GM18502 (cell line): ENCODE data around the gene TRAF1.

Experiments used
- ATAC-seq: cut with Tn5 transposase; IDR thresholded peaks from one replicate; pipeline ENCODE4 v1.9.1; 2021; ENCODE audit warnings: mild to moderate bottlenecking; ENCODE audit not compliant: unreplicated experiment, poor library complexity

The TRAF1 gene

DNA sequence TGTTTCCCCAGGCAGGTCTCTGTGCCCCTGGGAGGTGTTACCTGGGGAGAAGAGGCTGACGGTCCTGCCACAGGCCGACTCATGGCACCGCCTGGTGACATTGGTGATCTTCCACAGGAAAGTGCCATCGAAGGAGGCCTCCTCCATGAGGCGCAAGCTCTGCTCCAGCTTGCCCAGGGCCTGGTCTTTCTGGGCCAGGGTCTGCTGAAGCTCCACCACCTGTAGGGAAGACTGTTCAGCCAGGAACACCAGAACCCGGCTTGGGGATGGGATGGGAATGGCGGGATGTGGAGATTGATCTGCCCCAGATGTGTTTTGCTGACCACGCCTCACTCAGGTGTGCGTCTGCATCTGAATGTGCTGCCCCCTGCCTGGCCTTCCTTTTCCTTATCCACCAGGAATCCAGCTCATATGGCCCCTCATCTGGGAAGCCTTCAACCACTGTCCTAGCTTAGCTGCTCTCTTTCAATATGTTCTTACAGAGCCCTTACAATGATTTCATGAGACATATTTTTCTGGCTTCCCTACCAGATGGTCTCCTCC lies 15.2 kb downstream of the TRAF1 start:
- ATAC-seq, result no peak

DNA sequence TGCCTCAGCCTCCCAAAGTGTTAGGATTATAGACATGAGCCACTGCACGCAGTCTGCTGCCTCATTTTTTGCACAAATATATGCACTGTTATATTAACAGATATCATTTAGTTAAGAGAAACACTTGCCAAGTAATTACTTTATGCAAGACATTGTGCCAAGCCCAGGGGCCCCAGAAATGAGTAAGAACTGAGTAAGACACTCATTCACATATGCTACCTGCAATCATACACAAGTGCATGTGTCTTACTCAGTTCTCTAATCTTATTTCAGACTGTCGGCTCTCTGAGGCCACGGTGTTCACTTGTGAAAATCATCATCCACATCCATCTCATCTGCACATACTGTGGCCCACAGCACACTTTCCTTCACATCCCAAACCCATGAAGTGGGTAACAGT lies 16.0 kb downstream of the TRAF1 start:
- ATAC-seq, result no peak

DNA sequence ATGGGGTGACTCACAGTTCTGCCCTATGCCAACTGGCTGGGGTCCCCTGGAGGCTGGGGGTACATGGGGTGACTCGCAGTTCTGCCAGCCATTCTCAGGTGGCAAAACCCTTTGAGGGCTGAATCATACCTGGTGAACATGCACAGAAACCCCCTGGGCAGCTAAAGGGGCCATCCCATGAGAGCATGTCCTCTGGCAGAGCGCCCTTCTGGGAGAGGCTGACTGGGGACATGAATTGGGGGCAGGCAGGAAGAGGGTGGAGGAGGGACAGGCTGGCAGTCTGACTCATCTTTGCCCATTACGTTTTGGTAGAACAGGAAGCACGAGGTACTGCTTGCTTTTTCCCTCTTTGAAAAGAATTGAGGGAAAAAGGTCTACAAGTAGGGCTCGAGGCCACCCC lies 16.7 kb downstream of the TRAF1 start:
- no peak for ATAC-seq

DNA sequence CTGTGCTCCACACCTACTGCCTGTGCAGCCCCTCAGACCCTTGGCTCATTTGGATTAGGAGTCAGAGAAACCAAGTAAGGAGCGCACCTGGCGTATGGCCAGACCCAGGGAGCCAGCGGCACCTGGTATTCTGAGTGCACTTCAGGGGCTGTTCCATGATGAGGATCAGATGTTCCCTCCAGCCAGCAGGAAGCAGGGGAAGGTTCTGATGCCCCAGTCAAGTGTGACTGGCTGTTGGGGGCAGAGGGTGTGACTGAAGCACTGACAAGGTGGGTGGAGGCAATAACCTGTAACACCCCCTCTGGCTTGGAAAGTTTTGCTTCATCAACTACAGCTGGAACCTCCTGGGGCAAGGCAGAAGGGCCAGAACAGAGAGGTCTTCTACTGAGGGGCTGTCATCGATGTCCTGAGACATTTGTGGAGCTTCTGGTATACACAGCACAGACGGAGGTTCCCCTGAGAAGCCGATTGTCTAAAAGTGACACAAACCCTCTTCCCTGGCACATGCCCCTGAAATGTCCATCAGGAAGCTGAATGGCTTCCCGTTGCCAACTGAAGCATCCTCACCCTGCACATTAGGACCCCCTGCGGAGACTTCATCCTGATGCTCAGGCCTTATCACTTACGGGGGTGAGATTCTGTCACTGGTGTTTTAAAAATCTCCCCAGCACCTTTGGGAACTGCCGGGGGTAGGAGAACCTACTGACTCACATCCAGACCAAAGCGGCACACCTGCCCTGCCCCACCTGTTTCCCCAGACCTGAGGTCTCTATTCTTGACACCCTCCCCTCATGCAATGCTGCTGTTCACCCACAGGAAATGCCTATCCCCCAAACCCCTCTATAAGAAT lies 21.1 kb downstream of the TRAF1 start:
- ATAC-seq, result no peak

DNA sequence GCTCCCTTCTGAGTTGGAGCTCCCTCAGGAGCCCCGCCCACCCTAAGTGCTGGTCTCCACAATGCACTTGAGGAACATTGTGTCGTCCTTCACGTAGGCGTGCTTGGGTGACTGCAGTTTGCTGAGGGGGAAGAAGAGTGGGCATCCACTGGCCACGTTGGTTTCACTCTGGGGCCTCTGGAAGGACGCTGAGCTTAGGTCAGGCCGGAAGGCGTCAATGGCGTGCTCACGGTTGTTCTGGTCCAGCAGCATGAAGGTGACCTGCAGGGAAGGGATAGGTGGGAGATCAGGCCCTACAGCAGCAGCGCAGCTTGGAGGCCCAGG lies 21.7 kb downstream of the TRAF1 start:
- no peak for ATAC-seq

DNA sequence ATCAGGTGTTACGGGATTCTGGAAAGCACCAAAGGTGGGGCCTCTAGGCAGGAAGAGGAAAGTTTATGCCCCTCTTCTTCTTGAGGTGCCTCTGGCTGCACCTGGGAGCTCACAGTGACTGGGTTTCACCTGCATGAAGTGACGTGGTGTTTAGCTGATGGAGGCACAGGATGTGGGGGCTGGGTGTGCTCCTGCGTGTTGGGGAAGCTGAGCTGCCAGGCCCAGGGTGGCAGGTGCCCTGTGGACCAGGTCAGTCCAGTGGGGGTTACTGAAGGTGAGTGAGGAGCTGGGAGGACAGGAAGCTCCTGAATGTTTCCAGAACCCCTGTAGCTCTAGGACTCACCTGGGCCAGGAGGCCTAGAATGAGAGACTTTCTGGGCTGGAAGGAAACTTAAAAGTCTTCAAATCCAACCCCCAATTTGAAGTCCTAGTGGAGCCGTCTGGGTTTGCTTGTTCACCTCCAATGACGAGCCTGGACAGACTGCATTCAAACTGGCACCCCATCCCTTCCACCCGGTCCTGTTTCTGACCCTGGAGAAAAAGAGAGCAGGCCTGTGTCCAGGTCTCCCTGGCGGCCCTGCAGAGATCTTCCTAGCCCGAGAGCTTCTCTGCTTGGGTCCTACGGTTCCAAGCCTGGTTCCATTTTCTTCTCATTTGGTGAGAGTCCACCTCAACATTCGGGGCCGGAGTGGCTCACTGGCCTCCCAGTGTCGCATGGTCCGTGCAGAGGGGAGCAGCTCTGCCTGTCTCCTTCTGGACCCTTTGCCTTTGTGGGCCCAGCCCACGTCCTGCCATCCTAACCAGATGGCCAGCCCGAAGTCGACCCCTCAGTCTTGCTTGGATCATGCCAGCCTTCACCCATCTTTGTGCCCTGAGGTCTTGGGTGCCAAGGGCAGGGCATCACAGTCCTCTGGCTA lies 22.3 kb downstream of the TRAF1 start:
- ATAC-seq, result no peak

DNA sequence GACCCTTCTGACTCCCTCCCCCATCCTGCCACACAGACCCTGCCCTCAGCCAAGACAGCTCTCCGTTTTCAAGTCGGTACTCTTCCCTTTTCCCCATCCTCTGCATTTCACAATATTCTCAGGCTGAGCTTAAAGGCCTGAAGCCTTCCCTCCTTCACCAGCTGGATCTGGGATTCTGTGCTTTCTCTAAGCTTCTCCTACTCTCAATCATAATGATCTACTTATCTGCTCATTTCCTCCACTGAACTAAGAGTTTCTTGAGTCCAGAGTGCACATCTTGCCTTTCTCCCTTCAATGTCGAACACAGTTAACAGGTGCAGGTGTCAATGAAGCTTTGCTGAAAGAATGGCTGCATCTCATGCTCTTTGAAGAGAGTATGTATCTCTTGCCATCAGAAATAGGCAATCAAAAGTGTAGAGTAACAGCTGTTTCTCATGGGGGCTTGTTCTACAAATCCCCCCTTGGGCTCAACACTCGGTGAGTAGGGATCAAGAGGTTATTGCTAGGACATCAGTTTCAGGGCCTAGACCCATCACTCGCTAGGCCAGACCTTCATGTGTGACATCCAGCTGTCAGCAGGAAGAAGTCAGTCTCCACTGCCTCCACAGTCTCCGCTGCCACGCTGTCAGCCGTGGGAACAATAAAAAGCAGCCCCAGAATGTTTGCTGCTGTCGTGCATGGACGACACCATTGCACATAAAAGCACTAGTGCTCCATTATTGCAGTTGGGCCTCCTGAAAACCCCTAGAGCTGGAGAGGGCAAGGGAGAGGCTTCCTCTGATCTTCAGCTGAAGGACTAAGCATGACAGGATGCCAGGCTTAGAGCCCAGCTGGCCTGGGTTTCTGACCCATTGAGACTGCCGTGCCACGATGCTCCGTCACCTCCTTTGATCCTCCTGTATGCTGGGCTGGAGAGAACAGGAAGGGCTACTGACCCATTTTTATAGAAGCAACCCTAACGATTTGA lies 23.7 kb downstream of the TRAF1 start:
- ATAC-seq, result no peak

DNA sequence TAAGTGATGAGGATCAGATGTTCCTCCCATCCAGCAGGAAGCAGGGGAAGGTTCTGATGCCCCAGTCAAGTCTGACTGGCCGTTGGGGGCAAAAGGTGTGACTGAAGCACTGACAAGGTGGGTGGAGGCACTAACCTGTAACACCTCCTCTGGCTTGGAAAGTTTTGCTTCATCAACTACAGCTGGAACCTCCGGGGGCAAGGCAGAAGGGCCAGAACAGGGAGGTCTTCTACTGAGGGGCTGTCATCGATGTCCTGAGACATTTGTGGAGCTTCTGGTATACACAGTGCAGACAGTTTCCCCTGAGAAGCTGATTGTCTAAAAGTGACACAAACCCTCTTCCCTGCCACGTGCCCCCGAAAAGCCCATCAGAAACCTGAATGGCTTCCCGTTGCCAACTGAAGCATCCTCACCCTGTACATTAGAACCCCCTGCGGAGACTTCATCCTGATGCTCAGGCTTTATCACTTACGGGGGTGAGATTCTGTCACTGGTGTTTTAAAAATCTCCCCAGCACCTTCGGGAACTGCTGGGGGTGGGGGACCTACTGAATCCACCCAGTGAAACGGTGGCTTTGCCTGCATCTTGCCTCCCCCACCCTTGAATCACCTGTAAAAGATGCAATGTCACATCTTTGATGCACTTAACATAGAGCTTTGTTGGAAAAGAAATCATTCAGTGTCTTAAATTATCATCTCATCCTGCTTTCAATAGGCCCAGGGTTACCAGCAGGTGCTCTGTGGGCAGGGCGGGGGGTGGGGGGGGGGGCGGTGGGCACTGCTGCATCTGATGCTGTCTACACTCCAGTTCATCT lies 24.6 kb downstream of the TRAF1 start:
- no peak for ATAC-seq

DNA sequence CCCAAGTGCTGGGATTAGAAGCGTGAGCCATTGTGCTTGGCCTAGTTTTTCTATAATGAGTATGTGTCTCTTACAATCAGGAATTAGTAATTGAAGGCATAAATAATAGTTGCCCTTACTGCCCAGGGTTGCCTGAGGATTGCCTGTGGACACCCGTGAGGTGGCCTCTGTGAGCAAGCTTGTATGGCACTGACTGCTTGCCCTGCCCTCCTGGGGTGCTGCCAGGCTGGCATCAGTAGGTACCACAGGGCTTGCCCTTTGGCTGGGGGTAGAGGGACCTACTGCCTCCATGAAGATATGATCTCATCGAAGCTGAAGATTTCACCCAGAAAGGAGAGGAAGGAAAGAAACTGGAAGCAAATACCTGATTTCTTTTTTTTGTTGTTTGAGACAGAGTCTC lies 25.8 kb downstream of the TRAF1 start:
- ATAC-seq, result no peak

DNA sequence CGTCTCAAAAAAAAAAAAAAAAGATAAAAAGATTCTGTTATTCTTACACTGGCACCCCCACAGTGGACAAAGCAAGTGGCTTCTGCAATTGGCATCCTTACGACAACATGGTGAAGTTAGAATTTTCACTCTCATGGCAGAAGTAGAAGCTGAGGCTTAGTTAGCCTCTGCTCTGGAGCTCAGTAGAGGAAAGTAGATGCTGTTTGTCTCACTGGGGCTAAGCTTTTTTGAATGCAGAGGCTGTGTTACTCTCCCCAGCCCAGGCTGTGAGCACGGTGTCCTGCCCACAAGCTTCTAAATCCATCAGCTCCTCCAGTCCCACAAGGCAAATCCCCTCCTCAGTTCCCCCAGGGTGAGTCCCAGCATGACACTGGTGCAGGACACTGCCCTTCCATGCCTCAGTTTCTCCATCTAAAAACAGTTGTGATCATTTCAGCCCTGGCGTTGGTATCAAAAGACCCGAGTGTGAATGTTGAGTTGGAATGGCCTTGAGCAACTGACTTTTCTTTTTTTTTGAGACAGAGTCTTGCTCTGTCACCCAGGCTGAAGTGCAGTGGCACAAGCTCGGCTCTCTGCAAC lies 27.0 kb downstream of the TRAF1 start:
- ATAC-seq, result no peak

DNA sequence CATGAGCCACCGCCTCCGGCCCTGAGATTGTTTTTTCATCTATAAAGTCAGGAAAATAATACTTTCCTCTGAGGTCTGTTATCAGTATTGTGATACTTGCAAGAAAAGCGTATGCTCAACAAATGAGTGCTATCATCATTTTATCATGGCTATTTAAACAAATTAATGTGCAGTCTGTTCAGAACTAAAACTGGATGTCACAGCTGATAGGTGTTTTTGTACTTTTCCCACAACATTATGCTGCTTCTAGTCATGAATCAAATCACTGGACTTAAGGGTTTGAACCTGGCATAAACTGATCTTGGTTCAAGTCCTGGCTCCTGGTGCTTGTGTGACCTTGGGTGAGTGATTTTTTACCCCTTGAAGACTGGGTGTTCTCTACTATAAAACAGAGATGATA lies 28.2 kb downstream of the TRAF1 start:
- no peak for ATAC-seq

DNA sequence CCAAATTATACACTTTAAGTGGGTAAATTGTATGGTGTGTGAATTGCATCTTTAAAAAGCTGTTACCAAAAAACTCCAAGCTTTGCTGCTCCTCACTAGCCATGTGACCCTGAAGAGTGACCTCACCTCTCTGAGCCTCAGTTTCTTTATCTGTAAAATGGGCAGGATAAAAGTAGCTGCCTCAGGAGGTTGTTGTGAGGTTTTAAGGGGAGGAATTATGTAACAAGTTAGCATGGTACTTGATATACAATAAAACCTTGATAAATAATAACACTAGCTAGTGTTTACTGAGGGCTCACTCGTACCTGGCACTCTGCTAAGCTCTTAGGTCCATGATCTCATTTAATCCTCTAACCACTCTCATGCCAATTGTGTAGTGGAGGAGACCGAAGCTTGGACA lies 30.6 kb downstream of the TRAF1 start:
- ATAC-seq, result no peak

DNA sequence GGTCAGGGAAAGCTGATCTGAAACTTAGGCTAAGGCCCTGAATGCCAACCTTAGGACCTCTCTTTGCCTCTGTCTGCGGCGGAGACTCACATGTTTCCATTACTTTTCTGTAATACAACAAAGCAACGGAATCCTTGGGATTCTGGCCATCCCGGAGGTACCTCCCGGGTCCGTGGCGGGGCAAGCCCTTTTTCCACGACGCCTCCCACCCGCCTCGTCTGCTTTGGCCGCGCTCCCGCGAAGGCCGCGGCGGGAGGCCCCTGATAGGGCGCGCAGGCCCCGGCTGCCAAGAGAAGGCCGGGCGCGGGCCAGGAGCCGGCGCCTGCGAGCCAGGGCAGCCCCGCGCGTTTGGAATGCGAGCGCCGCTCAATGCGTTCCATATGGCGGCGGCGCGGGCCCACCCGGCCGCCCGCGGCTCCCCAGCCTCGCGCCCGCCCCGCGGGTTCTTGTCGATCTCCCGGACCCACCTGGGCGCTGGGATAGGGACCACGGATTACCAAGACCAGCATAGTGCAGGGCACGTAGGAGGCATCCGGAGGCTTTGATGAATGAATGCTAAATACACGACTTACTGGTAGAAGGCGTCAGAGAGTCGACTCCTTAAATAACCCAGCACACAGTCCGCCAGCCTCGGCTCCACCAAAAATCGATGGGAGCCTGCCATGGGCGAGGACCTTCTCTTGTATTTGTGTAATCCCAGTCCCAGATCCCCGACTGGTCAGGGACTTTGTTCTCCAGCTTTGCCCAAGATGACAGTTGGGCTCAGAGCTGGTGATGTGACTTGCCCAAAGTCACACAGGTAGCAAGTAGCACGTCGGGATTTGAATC lies 32.1 kb downstream of the TRAF1 start:
- ATAC-seq, result no peak

DNA sequence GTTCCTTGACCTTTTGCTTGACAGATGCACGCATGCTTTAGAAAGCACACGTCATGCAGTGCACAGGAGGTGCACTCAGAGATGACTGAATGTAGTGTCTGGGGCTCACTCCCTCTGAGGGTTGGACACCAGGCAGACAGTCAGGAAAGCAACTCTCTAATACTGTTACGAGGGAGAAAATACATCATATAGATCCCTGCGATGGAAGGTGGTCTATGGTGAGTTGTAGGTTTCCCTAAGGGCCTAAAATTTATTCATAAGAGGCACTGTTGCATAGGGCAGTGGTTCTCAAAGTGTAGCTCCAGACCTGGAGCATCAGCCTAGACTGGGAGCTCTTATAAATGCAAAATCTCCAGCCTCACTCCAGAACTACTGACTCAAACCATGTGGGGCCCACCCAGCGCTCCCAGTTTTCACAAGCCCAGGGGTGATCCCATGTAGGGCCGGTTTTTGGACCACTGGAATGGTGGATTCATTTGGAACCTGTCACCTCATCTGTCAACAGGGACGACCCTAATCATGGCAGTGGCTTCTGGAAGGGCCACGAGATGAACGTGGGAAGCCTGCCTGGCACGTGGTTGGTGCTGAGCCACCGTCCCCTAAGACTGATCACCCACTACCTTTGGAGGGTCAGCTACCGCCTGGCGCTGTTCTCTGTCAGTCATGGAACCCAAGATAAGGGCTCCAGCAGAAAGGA lies 32.8 kb downstream of the TRAF1 start:
- no peak for ATAC-seq

DNA sequence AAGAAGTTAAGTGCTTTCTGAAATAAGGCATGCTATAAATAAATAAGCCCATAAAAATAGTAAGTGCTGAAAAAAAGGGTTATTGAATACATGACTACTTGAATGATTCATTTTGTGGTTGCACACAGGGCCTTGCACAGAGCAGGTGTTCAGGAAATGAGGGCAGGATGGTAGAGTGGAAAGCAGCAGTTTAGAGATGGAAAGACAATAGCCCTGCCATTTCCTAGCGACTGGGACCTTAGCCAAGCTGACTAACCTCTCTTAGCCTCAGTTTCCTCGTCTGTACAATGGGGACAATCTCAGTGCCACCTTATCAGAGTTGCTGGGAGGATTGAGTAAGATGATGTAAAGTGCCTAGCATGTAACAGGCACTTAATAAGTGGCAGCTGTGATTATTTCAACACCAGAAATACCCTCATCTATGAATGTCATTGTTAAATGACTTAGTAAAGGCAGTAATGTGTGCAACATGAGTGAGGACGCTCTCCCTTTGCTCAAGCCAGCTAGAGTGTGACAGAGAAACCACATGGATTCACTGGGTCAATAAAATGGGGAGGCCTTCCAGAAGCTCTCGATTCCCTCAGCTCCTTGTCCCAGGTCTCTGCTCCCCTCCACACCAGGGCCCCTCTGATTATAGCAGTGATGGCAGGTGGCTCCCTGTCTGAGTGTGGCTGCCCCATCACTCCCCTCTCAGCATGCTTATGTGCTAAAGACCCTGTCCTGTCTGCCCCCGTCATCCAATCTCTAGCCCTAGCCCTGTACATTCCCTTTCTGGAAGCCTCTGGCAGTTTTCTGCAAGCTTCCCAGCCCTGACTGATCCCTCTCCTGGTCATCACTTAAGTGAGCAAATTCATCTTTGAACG lies 33.6 kb downstream of the TRAF1 start:
- peak; percentile 71 for ATAC-seq

DNA sequence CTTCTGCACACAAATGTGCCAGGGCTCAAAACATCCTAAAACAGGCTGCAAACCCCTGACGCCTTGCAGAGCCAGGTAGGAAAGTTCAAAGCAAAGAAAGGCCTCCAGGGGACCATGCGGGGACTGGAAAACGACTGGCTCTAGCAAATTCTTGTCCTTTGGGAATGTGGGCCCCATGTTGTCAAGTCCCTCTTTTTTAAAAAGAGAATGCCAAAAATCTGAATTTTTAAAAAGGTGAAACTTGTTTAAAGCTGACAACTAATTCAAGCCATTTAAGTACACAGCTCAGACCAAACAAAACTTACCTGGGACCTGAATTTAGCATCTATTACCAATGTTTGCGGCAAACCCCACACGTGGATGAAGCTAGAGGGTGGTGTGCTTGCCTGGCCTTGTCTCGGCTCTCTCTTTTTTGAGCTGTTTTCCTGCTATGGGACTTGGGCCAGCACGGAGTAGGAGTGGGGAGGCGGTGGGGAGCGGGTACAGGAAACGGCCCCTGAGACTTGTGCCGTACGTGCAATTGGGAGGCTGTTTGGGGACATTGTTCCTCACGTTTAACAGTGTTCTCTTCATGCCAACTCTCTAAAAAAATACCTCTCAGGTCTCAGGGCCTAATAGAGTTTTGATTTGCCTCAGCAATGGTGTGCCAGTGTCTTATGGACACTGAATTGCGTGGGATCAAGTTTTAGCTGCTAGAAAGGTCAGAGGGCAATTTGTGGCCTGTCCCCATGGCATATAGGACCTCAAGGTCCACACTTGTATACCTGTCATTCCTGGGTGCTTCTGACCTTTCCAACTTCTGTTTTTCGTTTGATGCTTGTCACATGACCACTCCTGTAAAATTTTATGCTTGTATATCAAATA lies 34.5 kb downstream of the TRAF1 start:
- ATAC-seq, result peak; percentile 31
